Measurements from ENCODE around the gene PTAFR.

The PTAFR gene

GRCh38 chr1:28129150-28129549 is 47.3 kb downstream of the PTAFR start:
- Histone ChIP-seq H3K4me1 (no peaks in the 10 kb centered on the region), H3K27me3 (no peaks in the 10 kb centered on the region), H3K9me3 (no peaks in the 10 kb centered on the region), H3K4me3 (ENCODE audit: low read depth, low read length) (no peak overlapping the region), H3K36me3 (no peaks in the 10 kb centered on the region)
- no peak for DNase-seq
- TF ChIP-seq, protein P1, sequence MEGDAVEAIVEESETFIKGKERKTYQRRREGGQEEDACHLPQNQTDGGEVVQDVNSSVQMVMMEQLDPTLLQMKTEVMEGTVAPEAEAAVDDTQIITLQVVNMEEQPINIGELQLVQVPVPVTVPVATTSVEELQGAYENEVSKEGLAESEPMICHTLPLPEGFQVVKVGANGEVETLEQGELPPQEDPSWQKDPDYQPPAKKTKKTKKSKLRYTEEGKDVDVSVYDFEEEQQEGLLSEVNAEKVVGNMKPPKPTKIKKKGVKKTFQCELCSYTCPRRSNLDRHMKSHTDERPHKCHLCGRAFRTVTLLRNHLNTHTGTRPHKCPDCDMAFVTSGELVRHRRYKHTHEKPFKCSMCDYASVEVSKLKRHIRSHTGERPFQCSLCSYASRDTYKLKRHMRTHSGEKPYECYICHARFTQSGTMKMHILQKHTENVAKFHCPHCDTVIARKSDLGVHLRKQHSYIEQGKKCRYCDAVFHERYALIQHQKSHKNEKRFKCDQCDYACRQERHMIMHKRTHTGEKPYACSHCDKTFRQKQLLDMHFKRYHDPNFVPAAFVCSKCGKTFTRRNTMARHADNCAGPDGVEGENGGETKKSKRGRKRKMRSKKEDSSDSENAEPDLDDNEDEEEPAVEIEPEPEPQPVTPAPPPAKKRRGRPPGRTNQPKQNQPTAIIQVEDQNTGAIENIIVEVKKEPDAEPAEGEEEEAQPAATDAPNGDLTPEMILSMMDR (IDR thresholded peaks at IDR 0.05; ENCODE audit: low read depth, low read length): no peak

- Histone ChIP-seq H3K27me3 (no peaks in the 10 kb centered on the region), H3K9me3 (no peaks in the 10 kb centered on the region), H3K4me1 (no peaks in the 10 kb centered on the region), H3K36me3 (no peaks in the 10 kb centered on the region), H3K4me3 (ENCODE audit: low read depth, low read length) (no peak overlapping the region)
- no peak for DNase-seq
- TF ChIP-seq, protein P1 (IDR thresholded peaks at IDR 0.05; ENCODE audit: low read depth, low read length): no peak
Observed at GRCh38 chr1:28127617-28128257, 48.8 kb downstream of the PTAFR start.

DNA sequence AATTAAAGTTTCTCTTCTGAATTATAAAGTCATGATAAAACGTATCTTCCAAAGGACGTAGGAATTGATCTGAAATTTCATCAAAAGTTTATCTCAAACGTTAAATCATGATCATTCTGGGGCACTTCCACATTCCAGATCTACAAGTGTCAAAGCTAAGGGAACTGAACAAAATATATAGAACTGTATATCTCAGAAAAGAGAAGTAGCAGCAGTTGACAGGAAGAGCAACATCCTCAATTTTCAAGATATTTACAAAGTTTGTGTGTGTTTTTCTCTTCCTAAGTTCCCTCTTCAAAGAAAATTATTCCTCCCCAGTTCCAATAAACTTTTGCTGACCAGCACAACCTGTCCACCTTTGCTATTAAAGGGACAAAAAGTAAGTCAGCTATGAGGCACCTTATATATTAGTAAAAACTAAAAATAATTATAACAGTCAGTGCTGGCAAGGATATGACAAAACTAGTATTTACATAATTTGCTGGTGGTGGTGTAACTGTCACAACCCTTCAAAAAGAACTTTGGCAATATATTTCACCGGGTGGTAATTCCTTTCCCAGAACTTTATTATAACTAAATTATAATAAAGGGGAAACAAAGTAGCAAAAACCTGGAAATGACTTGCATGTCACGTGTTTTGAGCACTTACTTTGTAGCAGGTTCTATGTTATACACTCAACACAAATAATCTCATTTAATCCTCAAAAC is 49.6 kb downstream of the PTAFR start:
- Histone ChIP-seq H3K4me1 (no peaks in the 10 kb centered on the region), H3K4me3 (ENCODE audit: low read depth, low read length) (no peak overlapping the region), H3K9me3 (no peaks in the 10 kb centered on the region), H3K27me3 (no peaks in the 10 kb centered on the region), H3K36me3 (no peaks in the 10 kb centered on the region)
- TF ChIP-seq, protein P1 (IDR thresholded peaks at IDR 0.05; ENCODE audit: low read depth, low read length): no peak
- DNase-seq: no peak

DNA sequence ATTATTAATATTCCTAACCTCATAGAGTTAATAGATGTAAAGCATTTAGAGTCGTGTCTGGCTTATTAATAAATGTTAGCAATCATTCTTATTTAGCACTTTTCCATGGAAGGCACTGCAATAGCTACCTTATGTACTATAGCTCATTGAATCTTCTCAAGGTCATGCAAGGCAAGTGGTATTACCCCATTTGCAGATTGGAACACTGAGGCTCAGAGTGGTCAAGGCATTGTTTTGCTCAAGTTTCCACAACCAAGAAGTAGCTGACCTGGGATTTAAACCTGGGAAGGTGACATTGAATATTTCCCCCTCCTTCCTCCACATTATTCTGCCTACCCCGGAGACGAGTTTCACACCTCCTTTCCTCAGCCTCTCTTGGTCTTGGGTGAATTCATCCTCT is 50.3 kb downstream of the PTAFR start:
- H3K27me3 ChIP-seq: no peaks in the 10 kb centered on the region
- TF ChIP-seq, protein P1 (IDR thresholded peaks at IDR 0.05; ENCODE audit: low read depth, low read length): no peak
- no peak overlapping the region for H3K4me3 ChIP-seq (ENCODE audit: low read depth, low read length)
- DNase-seq: no peak
- no peaks in the 10 kb centered on the region for H3K36me3 ChIP-seq
- no peaks in the 10 kb centered on the region for H3K4me1 ChIP-seq
- H3K9me3 ChIP-seq: no peaks in the 10 kb centered on the region

GRCh38 chr1:28123461-28123961 is 53.0 kb downstream of the PTAFR start:
- H3K4me3 ChIP-seq (ENCODE audit: low read depth, low read length): no peak overlapping the region
- H3K9me3 ChIP-seq: no peaks in the 10 kb centered on the region
- no peaks in the 10 kb centered on the region for H3K4me1 ChIP-seq
- H3K36me3 ChIP-seq: no peaks in the 10 kb centered on the region
- DNase-seq: no peak
- H3K27me3 ChIP-seq: no peaks in the 10 kb centered on the region
- TF ChIP-seq, protein P1 (IDR thresholded peaks at IDR 0.05; ENCODE audit: low read depth, low read length): no peak

- no peaks in the 10 kb centered on the region for H3K36me3 ChIP-seq
- no peak for DNase-seq
- no peaks in the 10 kb centered on the region for H3K4me1 ChIP-seq
- H3K4me3 ChIP-seq (ENCODE audit: low read depth, low read length): no peak overlapping the region
- no peaks in the 10 kb centered on the region for H3K27me3 ChIP-seq
- no peaks in the 10 kb centered on the region for H3K9me3 ChIP-seq
- TF ChIP-seq, protein P1 (IDR thresholded peaks at IDR 0.05; ENCODE audit: low read depth, low read length): no peak
Observed at GRCh38 chr1:28122183-28122582, 54.3 kb downstream of the PTAFR start.
